ENCODE data around the gene C3orf20.

C3orf20 gene

GRCh38 chr3:14674841-14675240 lies at the start of gene C3orf20:
Gene C3orf20 (plus strand): TSS chr3:14675141. CDS start chr3:14682714, 7,573 bp downstream.
- DNase-seq = no peak

- DNase-seq = no peak
These were observed 49.5 kb upstream of the C3orf20 start for GRCh38 chr3:14625443-14625842.

- no peak for DNase-seq
These were observed 47.1 kb upstream of the C3orf20 start for GRCh38 chr3:14627815-14628214.

- no peak for DNase-seq
These were observed 46.5 kb upstream of the C3orf20 start for GRCh38 chr3:14628406-14628805.

- DNase-seq = no peak
These were observed 44.4 kb upstream of the C3orf20 start for GRCh38 chr3:14630404-14631100.

- DNase-seq = no peak
These were observed 43.8 kb upstream of the C3orf20 start for GRCh38 chr3:14631101-14631497.

GRCh38 chr3:14631687-14632441 lies 43.1 kb upstream of the C3orf20 start:
- no peak for DNase-seq

GRCh38 chr3:14632442-14632930 lies 42.5 kb upstream of the C3orf20 start:
- no peak for DNase-seq

- DNase-seq = no peak
These were observed 41.5 kb upstream of the C3orf20 start for GRCh38 chr3:14633417-14633816.

GRCh38 chr3:14633819-14634424 lies 41.0 kb upstream of the C3orf20 start:
- DNase-seq = peak; percentile 2 to 48

GRCh38 chr3:14634763-14635400 lies 40.1 kb upstream of the C3orf20 start:
- DNase-seq = no peak

GRCh38 chr3:14636496-14637087 lies 38.3 kb upstream of the C3orf20 start:
- no peak for DNase-seq

GRCh38 chr3:14640157-14640562 lies 34.8 kb upstream of the C3orf20 start:
- no peak for DNase-seq

GRCh38 chr3:14640734-14641133 lies 34.2 kb upstream of the C3orf20 start:
- DNase-seq = no peak

GRCh38 chr3:14641346-14641745 lies 33.6 kb upstream of the C3orf20 start:
- DNase-seq = no peak

GRCh38 chr3:14645453-14645852 lies 29.5 kb upstream of the C3orf20 start:
- no peak for DNase-seq

GRCh38 chr3:14646131-14646573 lies 28.8 kb upstream of the C3orf20 start:
- no peak for DNase-seq

- no peak for DNase-seq
These were observed 28.1 kb upstream of the C3orf20 start for GRCh38 chr3:14646589-14647413.

- peak in 1 of 2 experiments; percentile 5 for DNase-seq
These were observed 26.7 kb upstream of the C3orf20 start for GRCh38 chr3:14647976-14648955.

GRCh38 chr3:14649466-14649865 lies 25.5 kb upstream of the C3orf20 start:
- DNase-seq = no peak

GRCh38 chr3:14650193-14650592 lies 24.7 kb upstream of the C3orf20 start:
- DNase-seq = no peak

Measured in NCI-H446 (cell line).